ENCODE data around the gene LAMTOR1.

DNA sequence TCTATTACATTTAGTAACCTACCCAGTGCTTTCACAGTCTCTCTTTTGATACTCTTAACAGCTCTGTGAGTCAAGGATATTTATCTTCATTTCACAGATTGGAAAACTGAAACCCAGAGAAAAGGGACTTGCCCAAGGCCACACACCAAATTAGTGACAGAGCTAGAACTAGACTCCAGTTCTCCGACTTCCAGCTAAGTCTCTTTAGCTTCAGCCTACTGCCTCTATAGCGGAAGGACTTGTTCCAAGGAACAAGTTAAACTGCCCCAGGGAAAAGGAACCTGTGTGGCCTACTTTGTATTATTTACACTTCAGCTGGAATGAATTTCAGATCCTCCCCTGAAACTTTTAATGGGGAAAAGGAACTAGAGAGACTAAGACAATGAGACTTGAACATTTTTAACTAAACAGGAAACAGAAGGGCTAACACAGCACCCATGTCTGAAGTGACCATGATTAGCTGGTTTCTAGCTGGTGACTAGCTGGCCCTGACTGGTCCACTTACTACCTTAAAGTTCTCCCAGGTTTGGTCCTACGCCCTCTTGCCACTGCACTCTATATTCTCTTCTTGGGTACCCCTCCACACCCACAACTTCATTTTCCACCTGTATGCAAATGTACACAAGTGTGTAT, 21.2 kb downstream of the LAMTOR1 start:
- TF ChIP-seq, protein P1, sequence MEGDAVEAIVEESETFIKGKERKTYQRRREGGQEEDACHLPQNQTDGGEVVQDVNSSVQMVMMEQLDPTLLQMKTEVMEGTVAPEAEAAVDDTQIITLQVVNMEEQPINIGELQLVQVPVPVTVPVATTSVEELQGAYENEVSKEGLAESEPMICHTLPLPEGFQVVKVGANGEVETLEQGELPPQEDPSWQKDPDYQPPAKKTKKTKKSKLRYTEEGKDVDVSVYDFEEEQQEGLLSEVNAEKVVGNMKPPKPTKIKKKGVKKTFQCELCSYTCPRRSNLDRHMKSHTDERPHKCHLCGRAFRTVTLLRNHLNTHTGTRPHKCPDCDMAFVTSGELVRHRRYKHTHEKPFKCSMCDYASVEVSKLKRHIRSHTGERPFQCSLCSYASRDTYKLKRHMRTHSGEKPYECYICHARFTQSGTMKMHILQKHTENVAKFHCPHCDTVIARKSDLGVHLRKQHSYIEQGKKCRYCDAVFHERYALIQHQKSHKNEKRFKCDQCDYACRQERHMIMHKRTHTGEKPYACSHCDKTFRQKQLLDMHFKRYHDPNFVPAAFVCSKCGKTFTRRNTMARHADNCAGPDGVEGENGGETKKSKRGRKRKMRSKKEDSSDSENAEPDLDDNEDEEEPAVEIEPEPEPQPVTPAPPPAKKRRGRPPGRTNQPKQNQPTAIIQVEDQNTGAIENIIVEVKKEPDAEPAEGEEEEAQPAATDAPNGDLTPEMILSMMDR (conservative IDR thresholded peaks at IDR 0.05; ENCODE audit: low read length) = no peak
- no peak for TF ChIP-seq EZH2phosphoT487 (IDR thresholded peaks at IDR 0.05; ENCODE audit: borderline replicate concordance, low read depth, low read length)
